Measurements from ENCODE around the gene TNS2. TPM values are rescaled to one million over a fixed set of nuclear protein-coding genes. Genes with fewer than 3 reads are reported as not detected.
"Not testable (repeated sequence)": the region's sequence is repeated elsewhere in the genome, so short reads cannot be mapped to it uniquely, and the experiment has no call there.

The TNS2 gene
- total and polyA plus RNA-seq, 4 donors, result 130 to 412 (median 236) TPM

DNA sequence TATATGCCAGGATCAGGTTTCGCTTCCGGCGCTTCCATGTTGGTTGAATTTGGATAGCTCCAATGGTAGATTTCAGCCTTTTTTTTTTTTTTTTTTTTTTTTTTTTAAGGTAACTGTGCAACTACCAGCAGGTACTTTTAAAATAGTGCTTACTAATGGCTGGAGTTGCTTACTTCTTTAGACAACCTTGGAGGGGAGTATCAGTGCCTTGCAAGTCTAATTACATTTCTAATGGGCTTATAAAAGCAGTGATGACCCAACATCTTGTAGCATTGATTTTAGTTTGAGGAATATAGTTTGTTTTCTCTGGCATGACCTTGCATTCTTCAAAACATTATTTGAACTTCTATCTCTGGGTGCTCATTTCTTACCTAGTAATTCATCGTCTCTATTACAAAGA, 42.5 kb upstream of the TNS2 start:
- DNase-seq, result no peak
- intact Hi-C loops (cut with DNase I), result no loop called here
- 25 to 30% methylated on average over 4 of the region's 4 CpGs for WGBS, 2 donors
- H3K36me3 ChIP-seq (ENCODE audit: control insufficient read depth in 1 of 2, insufficient read depth in 2 of 2, low read length in 1 of 2), result no peaks in the 10 kb centered on the region
- no peaks in the 10 kb centered on the region for H3K9me3 ChIP-seq (ENCODE audit: control insufficient read depth, low read length)
- no peak overlapping the region for H3K27ac ChIP-seq (ENCODE audit: low read depth in 1 of 2, low read length in 2 of 2)
- H3K4me3 ChIP-seq (ENCODE audit: low read length in 2 of 2), result peak overlapping the region; percentile 61 to 95
- peaks cover 0 to 2% of the 10 kb centered on the region in 2 donors for H3K4me1 ChIP-seq (ENCODE audit: control insufficient read depth in 1 of 2, insufficient read depth in 2 of 2, low read length in 2 of 2)
- no peaks in the 10 kb centered on the region for H3K27me3 ChIP-seq (ENCODE audit: control insufficient read depth in 1 of 2, insufficient read depth in 2 of 2, low read length in 1 of 2)
- ATAC-seq (ENCODE audit: low FRiP score), result no peak

DNA sequence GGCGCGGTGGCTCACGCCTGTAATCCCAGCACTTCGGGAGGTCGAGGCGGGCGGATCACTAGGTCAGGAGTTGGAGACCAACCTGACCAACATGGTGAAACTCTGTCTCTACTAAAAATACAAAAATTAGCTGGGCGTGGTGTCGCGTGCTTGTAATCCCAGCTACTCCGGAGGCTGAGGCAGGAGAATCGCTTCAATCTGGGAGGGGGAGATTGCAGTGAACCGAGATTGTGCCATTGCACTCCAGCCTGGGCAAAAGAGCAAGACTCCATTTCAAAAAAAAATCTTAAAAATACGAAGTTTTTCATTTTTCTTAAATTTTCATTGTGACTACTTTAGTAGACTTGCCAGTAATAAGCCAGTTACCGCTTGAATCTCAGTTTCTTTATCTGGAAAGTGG, 41.1 kb upstream of the TNS2 start:
- H3K27ac ChIP-seq (ENCODE audit: low read depth in 1 of 2, low read length in 2 of 2); DNase-seq; H3K27me3 ChIP-seq (ENCODE audit: control insufficient read depth in 1 of 2, insufficient read depth in 2 of 2, low read length in 1 of 2); intact Hi-C loops (cut with DNase I); H3K4me1 ChIP-seq (ENCODE audit: control insufficient read depth in 1 of 2, insufficient read depth in 2 of 2, low read length in 2 of 2); H3K36me3 ChIP-seq (ENCODE audit: control insufficient read depth in 1 of 2, insufficient read depth in 2 of 2, low read length in 1 of 2); H3K4me3 ChIP-seq (ENCODE audit: low read length in 2 of 2); ATAC-seq (ENCODE audit: low FRiP score); H3K9me3 ChIP-seq (ENCODE audit: control insufficient read depth, low read length): not testable (repeated sequence)
- WGBS, 2 donors, result 86 to 88% methylated on average over 15 of the region's 15 CpGs

DNA sequence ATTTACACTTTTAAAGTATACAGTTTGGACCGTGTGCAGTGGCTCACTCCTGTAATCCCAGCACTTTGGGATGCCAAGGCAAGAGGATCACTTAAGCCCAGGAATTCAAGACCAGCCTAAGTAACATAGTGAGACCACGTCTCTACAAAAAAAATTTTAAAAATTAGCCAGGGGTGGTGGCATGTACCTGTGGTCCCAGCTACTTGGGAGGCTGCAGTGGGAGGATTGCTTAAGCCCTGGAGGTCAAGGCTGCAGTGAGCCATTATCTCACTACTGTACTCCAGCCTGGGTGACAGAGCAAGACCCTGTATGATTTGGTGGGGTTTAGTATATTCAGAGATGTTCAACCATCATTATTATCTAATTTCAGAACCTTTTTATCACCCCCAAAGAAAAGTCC, 38.9 kb upstream of the TNS2 start:
- Histone ChIP-seq H3K27me3 (ENCODE audit: control insufficient read depth in 1 of 2, insufficient read depth in 2 of 2, low read length in 1 of 2) (no peaks in the 10 kb centered on the region), H3K36me3 (ENCODE audit: control insufficient read depth in 1 of 2, insufficient read depth in 2 of 2, low read length in 1 of 2) (no peaks in the 10 kb centered on the region), H3K4me3 (ENCODE audit: low read length in 2 of 2) (no peak overlapping the region), H3K9me3 (ENCODE audit: control insufficient read depth, low read length) (no peaks in the 10 kb centered on the region), H3K27ac (ENCODE audit: low read depth in 1 of 2, low read length in 2 of 2) (no peak overlapping the region), H3K4me1 (ENCODE audit: control insufficient read depth in 1 of 2, insufficient read depth in 2 of 2, low read length in 2 of 2) (peaks cover 0 to 2% of the 10 kb centered on the region in 2 donors)
- DNase-seq (no peak), ATAC-seq (ENCODE audit: low FRiP score) (no peak)
- 63 to 76% methylated on average over 2 of the region's 2 CpGs for WGBS, 2 donors
- intact Hi-C loops (cut with DNase I), result no loop called here

- WGBS, 2 donors, result 80 to 87% methylated on average over 3 of the region's 3 CpGs
- H3K27ac ChIP-seq (ENCODE audit: low read depth in 1 of 2, low read length in 2 of 2), result no peak overlapping the region
- no peak for ATAC-seq (ENCODE audit: low FRiP score)
- H3K27me3 ChIP-seq (ENCODE audit: control insufficient read depth in 1 of 2, insufficient read depth in 2 of 2, low read length in 1 of 2), result no peaks in the 10 kb centered on the region
- DNase-seq, result no peak
- H3K4me1 ChIP-seq (ENCODE audit: control insufficient read depth in 1 of 2, insufficient read depth in 2 of 2, low read length in 2 of 2), result peaks cover 0 to 2% of the 10 kb centered on the region in 2 donors
- H3K9me3 ChIP-seq (ENCODE audit: control insufficient read depth, low read length), result no peaks in the 10 kb centered on the region
- intact Hi-C loops (cut with DNase I), result no loop called here
- H3K4me3 ChIP-seq (ENCODE audit: low read length in 2 of 2), result no peak overlapping the region
- H3K36me3 ChIP-seq (ENCODE audit: control insufficient read depth in 1 of 2, insufficient read depth in 2 of 2, low read length in 1 of 2), result no peaks in the 10 kb centered on the region
Observed at GRCh38 chr12:53011889-53012288, 38.0 kb upstream of the TNS2 start.

DNA sequence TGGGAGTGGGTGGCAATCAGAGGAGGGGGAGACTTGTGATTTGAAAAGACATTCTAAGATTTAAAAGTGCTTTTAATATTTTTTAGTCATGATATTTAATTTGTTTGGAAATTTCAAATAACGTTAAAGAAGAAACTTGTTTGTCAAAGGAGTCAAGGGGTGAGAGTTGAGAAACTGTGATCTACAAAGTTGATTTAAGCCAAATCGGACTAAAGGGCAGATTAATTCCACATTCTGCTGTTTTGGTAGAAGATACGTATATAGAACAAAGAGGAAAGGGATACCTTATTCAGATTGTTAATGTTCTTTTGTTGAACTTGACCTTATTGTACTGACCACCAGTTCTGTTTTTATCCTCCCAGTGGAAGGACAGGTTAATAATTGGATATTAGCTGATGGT, 36.9 kb upstream of the TNS2 start:
- H3K4me3 ChIP-seq (ENCODE audit: low read length in 2 of 2), result no peak overlapping the region
- H3K27me3 ChIP-seq (ENCODE audit: control insufficient read depth in 1 of 2, insufficient read depth in 2 of 2, low read length in 1 of 2), result no peaks in the 10 kb centered on the region
- DNase-seq, result no peak
- no peak for ATAC-seq (ENCODE audit: low FRiP score)
- 79 to 85% methylated on average over 3 of the region's 3 CpGs for WGBS, 2 donors
- intact Hi-C loops (cut with DNase I), result no loop called here
- H3K27ac ChIP-seq (ENCODE audit: low read depth in 1 of 2, low read length in 2 of 2), result no peak overlapping the region
- no peaks in the 10 kb centered on the region for H3K4me1 ChIP-seq (ENCODE audit: control insufficient read depth in 1 of 2, insufficient read depth in 2 of 2, low read length in 2 of 2)
- H3K36me3 ChIP-seq (ENCODE audit: control insufficient read depth in 1 of 2, insufficient read depth in 2 of 2, low read length in 1 of 2), result no peaks in the 10 kb centered on the region
- no peaks in the 10 kb centered on the region for H3K9me3 ChIP-seq (ENCODE audit: control insufficient read depth, low read length)

DNA sequence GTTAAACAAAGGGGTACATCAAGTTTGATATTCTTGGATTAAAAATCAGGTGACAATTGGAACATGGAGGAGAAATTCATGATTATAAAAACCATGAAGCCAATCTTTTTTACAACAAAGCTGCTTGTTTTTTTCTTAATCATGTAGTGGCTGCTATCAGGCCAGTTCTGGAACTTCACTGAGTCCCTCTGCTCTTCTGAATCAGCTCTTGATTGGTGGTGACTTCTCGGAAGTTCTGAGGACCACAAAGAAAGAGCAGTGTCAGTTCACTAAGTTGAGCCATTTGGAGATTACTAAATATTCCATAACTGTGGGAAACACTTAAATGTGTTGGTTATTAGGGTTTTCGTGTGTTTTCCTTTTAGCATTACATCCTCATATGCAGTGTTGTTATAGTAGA, 35.2 kb upstream of the TNS2 start:
- DNase-seq (no peak), ATAC-seq (ENCODE audit: low FRiP score) (no peak)
- H3K9me3 ChIP-seq (ENCODE audit: control insufficient read depth, low read length), result no peaks in the 10 kb centered on the region
- H3K27ac ChIP-seq (ENCODE audit: low read depth in 1 of 2, low read length in 2 of 2), result no peak overlapping the region
- H3K4me1 ChIP-seq (ENCODE audit: control insufficient read depth in 1 of 2, insufficient read depth in 2 of 2, low read length in 2 of 2), result no peaks in the 10 kb centered on the region
- intact Hi-C loops (cut with DNase I), result no loop called here
- H3K4me3 ChIP-seq (ENCODE audit: low read length in 2 of 2), result no peak overlapping the region
- WGBS, 2 donors, result 76 to 82% methylated on average over 2 of the region's 2 CpGs
- no peaks in the 10 kb centered on the region for H3K27me3 ChIP-seq (ENCODE audit: control insufficient read depth in 1 of 2, insufficient read depth in 2 of 2, low read length in 1 of 2)
- no peaks in the 10 kb centered on the region for H3K36me3 ChIP-seq (ENCODE audit: control insufficient read depth in 1 of 2, insufficient read depth in 2 of 2, low read length in 1 of 2)

- WGBS, 2 donors, result 75 to 84% methylated on average over 3 of the region's 3 CpGs
- ATAC-seq (ENCODE audit: low FRiP score) (no peak), DNase-seq (no peak)
- H3K27ac ChIP-seq (ENCODE audit: low read depth in 1 of 2, low read length in 2 of 2), result no peak overlapping the region
- H3K36me3 ChIP-seq (ENCODE audit: control insufficient read depth in 1 of 2, insufficient read depth in 2 of 2, low read length in 1 of 2), result peaks cover 6% of the 10 kb centered on the region in 2 donors
- no peaks in the 10 kb centered on the region for H3K27me3 ChIP-seq (ENCODE audit: control insufficient read depth in 1 of 2, insufficient read depth in 2 of 2, low read length in 1 of 2)
- no peak overlapping the region for H3K4me3 ChIP-seq (ENCODE audit: low read length in 2 of 2)
- intact Hi-C loops (cut with DNase I), result no loop called here
- no peaks in the 10 kb centered on the region for H3K9me3 ChIP-seq (ENCODE audit: control insufficient read depth, low read length)
- no peaks in the 10 kb centered on the region for H3K4me1 ChIP-seq (ENCODE audit: control insufficient read depth in 1 of 2, insufficient read depth in 2 of 2, low read length in 2 of 2)
Observed at GRCh38 chr12:53025250-53025649, 24.6 kb upstream of the TNS2 start.

DNA sequence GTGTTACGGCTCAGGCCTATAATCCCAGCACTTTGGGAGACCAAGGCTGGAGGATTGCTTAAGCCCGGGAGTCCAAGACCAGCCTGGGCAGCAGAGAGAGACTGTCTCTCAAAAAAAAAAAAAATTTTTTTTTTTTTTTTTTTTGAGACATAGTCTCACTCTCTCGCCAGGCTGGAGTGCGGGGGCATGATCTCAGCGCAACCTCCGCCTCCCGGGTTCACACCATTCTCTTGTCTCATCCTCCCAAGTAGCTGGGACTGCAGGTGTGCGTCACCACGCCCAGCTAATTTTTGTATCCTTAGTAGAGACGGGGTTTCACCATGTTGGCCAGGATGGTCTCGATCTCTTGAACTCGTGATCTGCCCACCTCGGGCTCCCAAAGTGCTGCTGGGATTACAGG, 22.9 kb upstream of the TNS2 start:
- H3K27ac ChIP-seq (ENCODE audit: low read depth in 1 of 2, low read length in 2 of 2); H3K9me3 ChIP-seq (ENCODE audit: control insufficient read depth, low read length); DNase-seq; ATAC-seq (ENCODE audit: low FRiP score); intact Hi-C loops (cut with DNase I); H3K27me3 ChIP-seq (ENCODE audit: control insufficient read depth in 1 of 2, insufficient read depth in 2 of 2, low read length in 1 of 2); H3K4me1 ChIP-seq (ENCODE audit: control insufficient read depth in 1 of 2, insufficient read depth in 2 of 2, low read length in 2 of 2); H3K4me3 ChIP-seq (ENCODE audit: low read length in 2 of 2): not testable (repeated sequence)
- WGBS, 2 donors, result 86 to 88% methylated on average over 13 of the region's 13 CpGs
- H3K36me3 ChIP-seq (ENCODE audit: control insufficient read depth in 1 of 2, insufficient read depth in 2 of 2, low read length in 1 of 2), result peaks cover 2 to 11% of the 10 kb centered on the region in 2 donors

DNA sequence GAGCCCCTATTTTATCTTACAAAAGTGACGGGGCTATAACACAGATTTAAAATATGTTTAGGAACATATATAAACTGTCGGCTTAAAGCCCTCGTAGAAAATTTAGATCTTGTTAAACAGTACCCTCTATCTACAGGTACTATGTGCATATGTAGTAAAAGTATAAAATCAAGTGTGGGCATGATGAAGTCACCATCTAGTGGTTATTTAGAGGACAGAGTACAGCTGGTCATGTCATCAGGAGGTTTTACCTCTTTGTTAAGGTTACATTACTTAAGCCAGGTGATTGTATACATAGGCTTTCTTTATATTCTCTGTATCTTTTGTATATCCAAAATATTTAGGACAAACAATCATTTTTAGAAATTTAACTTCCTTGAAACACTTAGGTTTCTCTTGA, 18.2 kb upstream of the TNS2 start:
- intact Hi-C loops (cut with DNase I), result no loop called here
- no peaks in the 10 kb centered on the region for H3K4me1 ChIP-seq (ENCODE audit: control insufficient read depth in 1 of 2, insufficient read depth in 2 of 2, low read length in 2 of 2)
- peaks cover 12 to 13% of the 10 kb centered on the region in 2 donors for H3K36me3 ChIP-seq (ENCODE audit: control insufficient read depth in 1 of 2, insufficient read depth in 2 of 2, low read length in 1 of 2)
- 86 to 91% methylated on average over 3 of the region's 3 CpGs for WGBS, 2 donors
- no peak overlapping the region for H3K4me3 ChIP-seq (ENCODE audit: low read length in 2 of 2)
- no peak for ATAC-seq (ENCODE audit: low FRiP score)
- H3K9me3 ChIP-seq (ENCODE audit: control insufficient read depth, low read length), result no peaks in the 10 kb centered on the region
- no peak overlapping the region for H3K27ac ChIP-seq (ENCODE audit: low read depth in 1 of 2, low read length in 2 of 2)
- DNase-seq, result no peak
- H3K27me3 ChIP-seq (ENCODE audit: control insufficient read depth in 1 of 2, insufficient read depth in 2 of 2, low read length in 1 of 2), result no peaks in the 10 kb centered on the region

Measured in aorta (tissue), 5 donors.